Gastroesophageal sphincter (tissue), 3 donors: ENCODE measurements around the gene MCC.

Source experiments
- POLR2A ChIP-seq, 2 donors: fragments of 450-650 bp; IDR thresholded peaks; one replicate each; pipeline ENCODE4 v1.6.1; 2017; ENCODE audit warnings: antibody characterized with exemption in 2 of 2, mild to moderate bottlenecking in 2 of 2, moderate library complexity in 1 of 2
- TF ChIP-seq, protein P1 (sequence below), 4 experiments: fragments of 200-600 bp in 2 of 4; fragments of 450-650 bp in 2 of 4; sonication (generic) in 1 of 4; IDR thresholded peaks; one replicate each; pipeline ENCODE4 v1.5.1; 2017 to 2019; ENCODE audit warnings: antibody characterized with exemption in 4 of 4, mild to moderate bottlenecking in 2 of 4, moderate library complexity in 2 of 4

DNA sequence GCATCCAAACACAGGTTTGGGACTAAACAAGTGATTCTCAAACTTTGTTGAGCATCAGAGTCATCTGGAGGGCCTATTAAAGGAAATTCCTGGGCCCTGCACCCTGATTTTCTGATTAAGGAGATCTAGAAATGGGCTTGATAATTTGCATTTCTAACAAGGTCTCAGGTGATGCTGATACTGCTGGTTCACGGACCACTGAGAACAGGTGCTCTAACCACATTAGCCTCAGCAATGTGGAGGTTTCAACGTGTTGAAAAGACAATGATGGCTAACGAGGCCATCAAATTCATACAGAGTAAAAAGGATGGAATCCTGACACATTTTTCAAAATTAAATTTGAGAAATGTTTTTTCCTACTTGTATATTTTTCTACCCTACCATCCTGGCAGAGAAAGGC is 225.6 kb downstream of the MCC start:
- TF ChIP-seq, protein P1, sequence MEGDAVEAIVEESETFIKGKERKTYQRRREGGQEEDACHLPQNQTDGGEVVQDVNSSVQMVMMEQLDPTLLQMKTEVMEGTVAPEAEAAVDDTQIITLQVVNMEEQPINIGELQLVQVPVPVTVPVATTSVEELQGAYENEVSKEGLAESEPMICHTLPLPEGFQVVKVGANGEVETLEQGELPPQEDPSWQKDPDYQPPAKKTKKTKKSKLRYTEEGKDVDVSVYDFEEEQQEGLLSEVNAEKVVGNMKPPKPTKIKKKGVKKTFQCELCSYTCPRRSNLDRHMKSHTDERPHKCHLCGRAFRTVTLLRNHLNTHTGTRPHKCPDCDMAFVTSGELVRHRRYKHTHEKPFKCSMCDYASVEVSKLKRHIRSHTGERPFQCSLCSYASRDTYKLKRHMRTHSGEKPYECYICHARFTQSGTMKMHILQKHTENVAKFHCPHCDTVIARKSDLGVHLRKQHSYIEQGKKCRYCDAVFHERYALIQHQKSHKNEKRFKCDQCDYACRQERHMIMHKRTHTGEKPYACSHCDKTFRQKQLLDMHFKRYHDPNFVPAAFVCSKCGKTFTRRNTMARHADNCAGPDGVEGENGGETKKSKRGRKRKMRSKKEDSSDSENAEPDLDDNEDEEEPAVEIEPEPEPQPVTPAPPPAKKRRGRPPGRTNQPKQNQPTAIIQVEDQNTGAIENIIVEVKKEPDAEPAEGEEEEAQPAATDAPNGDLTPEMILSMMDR (IDR thresholded peaks at IDR 0.05): no peak
- no peak for TF ChIP-seq POLR2A (IDR thresholded peaks at IDR 0.05)
